ENCODE results near the gene PRKCB. TPM values are rescaled to one million over a fixed set of nuclear protein-coding genes. Genes with fewer than 3 reads are reported as not detected.

PRKCB gene
- total and polyA plus RNA-seq, 9 donors, result 0.38 to 5.0 (median 1.2) TPM

- no peak for TF ChIP-seq POLR2A (IDR thresholded peaks at IDR 0.05)
- TF ChIP-seq CTCF (IDR thresholded peaks at IDR 0.05), result no peak
- TF ChIP-seq EP300 (IDR thresholded peaks at IDR 0.05), result no peak
- WGBS, 3 donors, result 82 to 84% (median 84%) methylated on average over 2 of the region's 2 CpGs
- H3K9me3 ChIP-seq, result no peaks in the 10 kb centered on the region
- no peaks in the 10 kb centered on the region for H3K27me3 ChIP-seq
- H3K27ac ChIP-seq, result no peak overlapping the region
- H3K4me3 ChIP-seq, result no peak overlapping the region
- no peaks in the 10 kb centered on the region for H3K4me1 ChIP-seq (ENCODE audit: insufficient read depth)
- H3K36me3 ChIP-seq, result no peaks in the 10 kb centered on the region
- intact Hi-C loops (cut with DNase I), result no loop called here
- no peak for DNase-seq
Measured at GRCh38 chr16:23889189-23889588, 53.4 kb downstream of the PRKCB start.

GRCh38 chr16:23893986-23894385 is 58.2 kb downstream of the PRKCB start:
- no peaks in the 10 kb centered on the region for H3K27me3 ChIP-seq
- no peak overlapping the region for H3K4me3 ChIP-seq
- H3K27ac ChIP-seq, result no peak overlapping the region
- intact Hi-C loops (cut with DNase I), result no loop called here
- no peaks in the 10 kb centered on the region for H3K36me3 ChIP-seq
- no peaks in the 10 kb centered on the region for H3K9me3 ChIP-seq
- H3K4me1 ChIP-seq (ENCODE audit: insufficient read depth), result no peaks in the 10 kb centered on the region
- 86 to 92% (median 89%) methylated on average over 1 of the region's 1 CpG for WGBS, 3 donors
- DNase-seq, result no peak
- TF ChIP-seq EP300 (IDR thresholded peaks at IDR 0.05) (no peak), POLR2A (IDR thresholded peaks at IDR 0.05) (no peak), CTCF (IDR thresholded peaks at IDR 0.05) (no peak)

- H3K4me3 ChIP-seq, result no peak overlapping the region
- H3K36me3 ChIP-seq, result no peaks in the 10 kb centered on the region
- no peaks in the 10 kb centered on the region for H3K9me3 ChIP-seq
- TF ChIP-seq POLR2A (IDR thresholded peaks at IDR 0.05) (no peak), CTCF (IDR thresholded peaks at IDR 0.05) (no peak)
- no peak overlapping the region for H3K27ac ChIP-seq
- H3K27me3 ChIP-seq, result no peaks in the 10 kb centered on the region
- no peaks in the 10 kb centered on the region for H3K4me1 ChIP-seq (ENCODE audit: insufficient read depth)
- no peak for DNase-seq
- intact Hi-C loops (cut with DNase I), result no loop called here
Measured at GRCh38 chr16:23895052-23895451, 59.3 kb downstream of the PRKCB start.

- TF ChIP-seq POLR2A (IDR thresholded peaks at IDR 0.05) (no peak), EP300 (IDR thresholded peaks at IDR 0.05) (no peak), CTCF (IDR thresholded peaks at IDR 0.05) (no peak)
- H3K27ac ChIP-seq, result no peak overlapping the region
- H3K9me3 ChIP-seq, result no peaks in the 10 kb centered on the region
- WGBS, 3 donors, result 72 to 78% (median 75%) methylated on average over 6 of the region's 6 CpGs
- no peak overlapping the region for H3K4me3 ChIP-seq
- no peaks in the 10 kb centered on the region for H3K36me3 ChIP-seq
- H3K27me3 ChIP-seq, result no peaks in the 10 kb centered on the region
- H3K4me1 ChIP-seq (ENCODE audit: insufficient read depth), result no peaks in the 10 kb centered on the region
- intact Hi-C loops (cut with DNase I), result no loop called here
- DNase-seq, result no peak
Measured at GRCh38 chr16:23896832-23897821, 61.3 kb downstream of the PRKCB start.

All from ovary (tissue), 9 donors.